GM19023 (cell line): ENCODE data around the gene MACROH2A1.
"Not testable (repeated sequence)": the region's sequence is repeated elsewhere in the genome, so short reads cannot be mapped to it uniquely, and the experiment has no call there.

ENCODE experiments used
- ATAC-seq: cut with Tn5 transposase; IDR thresholded peaks from one replicate; pipeline ENCODE4 v1.9.1; 2021; ENCODE audit warnings: mild to moderate bottlenecking, moderate library complexity; ENCODE audit not compliant: unreplicated experiment

The MACROH2A1 gene

DNA sequence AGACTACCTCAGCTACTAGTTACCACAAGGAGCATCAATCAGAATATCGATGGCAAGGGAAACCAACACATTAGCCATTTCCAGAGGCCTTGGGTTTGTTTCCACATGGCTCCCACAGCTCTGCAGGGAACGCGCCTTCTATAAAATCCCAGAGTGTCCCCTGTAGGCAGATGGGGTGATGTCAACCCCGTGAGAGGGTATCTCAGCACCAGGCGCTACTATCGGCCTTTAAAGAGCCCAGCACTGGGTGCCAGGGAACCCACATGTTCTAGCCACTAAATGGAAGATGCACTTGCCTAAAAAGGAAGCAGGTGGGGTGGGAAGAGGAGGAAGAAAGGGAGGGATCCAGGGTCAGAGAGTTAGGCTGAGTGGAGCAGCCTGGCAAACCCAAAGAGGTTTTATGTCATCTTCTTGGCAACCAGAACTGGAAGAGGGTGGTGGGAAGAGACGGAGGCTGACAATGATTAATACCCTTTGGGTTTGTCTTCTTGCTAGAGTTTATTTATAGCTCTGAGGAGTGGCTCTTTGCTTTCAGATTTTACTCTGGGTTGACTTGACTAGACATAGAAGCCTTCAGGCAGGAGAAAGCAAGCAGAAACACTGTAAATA, 19.9 kb downstream of the MACROH2A1 start:
- no peak for ATAC-seq

DNA sequence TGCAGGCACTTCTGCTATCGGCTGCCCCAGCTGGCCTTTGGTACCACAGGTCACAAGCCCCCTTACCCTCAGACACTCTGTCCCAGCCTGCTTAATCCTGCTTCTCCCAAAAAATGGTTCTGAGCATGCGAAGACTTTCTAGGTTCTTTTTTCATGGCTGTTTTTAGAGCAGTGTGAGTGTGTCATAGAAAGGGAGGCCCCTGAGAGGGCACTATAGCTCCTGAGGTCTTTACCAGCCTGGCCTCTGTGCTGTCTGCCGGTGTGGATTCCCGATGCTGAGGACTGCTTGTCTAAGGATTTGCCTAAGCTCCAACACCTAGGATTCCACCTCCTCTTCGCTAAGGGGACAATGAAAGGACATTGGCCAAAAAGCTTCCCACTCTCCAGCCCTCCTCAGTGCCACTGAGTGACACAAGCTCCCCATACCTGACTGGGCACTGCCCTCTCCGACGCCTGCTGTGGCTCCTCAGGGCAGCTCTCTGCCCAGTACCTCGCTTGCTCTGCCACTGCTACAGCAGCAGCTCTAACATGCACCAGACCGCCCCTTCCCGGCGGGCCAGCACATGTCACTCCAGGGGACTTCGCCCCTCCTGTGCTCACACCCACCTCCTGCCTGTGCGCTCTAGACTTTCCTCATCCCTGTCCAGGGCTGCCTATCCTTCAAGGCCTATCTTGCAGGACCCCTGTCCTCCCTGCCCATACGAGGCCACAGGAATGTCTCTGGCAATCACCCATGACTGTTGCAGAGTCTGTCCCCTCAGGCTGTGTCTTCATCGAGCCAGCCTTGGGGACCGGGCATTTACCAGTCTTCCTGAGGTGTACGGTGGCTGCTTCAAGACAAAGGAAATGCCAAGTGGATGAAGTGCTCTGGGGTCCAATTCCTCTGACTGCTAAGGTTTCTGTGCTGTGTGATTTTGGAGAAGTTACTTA, 21.0 kb downstream of the MACROH2A1 start:
- ATAC-seq = no peak

DNA sequence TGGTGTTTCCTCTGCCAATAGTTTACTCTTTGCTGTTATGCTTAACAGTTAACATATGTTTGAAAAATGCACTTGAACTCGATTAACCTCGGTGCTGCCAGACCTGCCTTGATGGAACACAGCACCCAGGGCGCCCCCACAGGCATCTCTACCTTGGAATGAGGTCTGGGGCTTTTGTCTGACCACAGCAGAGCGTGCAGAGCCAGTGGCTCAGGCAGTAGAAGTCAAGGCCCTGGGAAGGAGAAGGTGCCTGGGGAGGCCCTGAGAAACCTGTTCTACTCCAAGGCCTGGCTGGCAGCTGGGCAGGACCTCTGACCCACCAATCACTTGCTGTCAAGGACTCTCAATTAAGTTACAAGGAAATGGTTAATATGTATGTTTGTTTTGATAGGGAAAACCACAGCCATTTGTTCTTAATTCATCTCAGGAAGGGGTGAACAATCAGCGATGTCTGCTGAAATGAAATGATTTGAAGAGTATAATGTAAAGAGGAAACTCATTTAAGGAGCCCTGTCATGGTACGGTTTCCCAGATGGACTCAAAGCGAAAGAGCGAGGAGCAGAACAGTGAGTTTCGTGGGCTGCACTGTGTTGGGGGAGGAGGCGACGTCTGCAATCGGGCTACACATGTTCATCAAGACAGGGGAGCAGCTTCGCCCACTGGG, 21.9 kb downstream of the MACROH2A1 start:
- ATAC-seq = peak; percentile 70

DNA sequence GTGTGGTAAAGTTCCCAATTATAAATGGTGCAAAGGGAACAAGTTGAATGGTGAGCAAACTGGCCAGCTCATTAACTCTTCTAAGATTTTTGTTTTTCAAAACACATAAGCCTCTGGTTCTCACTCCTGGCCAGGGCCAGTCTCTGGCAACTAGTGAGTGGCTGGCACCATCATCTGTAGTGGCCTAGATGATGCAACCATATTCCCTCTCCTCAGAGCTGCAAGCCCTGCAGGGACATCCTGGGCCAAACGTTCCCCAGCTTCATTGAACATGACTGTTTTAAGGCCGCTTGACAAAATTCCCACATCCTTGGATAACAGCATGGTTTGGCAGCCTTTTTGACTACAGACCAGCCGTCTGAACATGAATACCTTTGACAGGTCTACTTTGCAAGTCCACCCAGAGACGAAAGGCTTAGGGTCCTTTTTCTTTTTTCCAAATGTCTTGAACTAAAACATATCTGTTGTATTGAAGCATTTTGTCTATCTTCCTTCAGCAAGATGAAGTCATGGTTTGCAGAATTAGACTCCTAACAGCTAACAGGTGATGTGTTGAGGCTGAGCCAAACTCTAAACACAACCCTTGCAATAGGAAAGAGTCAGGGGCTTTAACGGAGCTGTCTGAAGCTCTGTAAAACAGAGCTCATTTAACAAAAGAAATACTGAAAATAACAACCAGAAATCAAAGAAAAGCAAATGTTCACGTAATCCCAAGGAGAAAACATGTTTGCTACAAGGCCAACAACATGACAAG, 23.8 kb downstream of the MACROH2A1 start:
- no peak for ATAC-seq

DNA sequence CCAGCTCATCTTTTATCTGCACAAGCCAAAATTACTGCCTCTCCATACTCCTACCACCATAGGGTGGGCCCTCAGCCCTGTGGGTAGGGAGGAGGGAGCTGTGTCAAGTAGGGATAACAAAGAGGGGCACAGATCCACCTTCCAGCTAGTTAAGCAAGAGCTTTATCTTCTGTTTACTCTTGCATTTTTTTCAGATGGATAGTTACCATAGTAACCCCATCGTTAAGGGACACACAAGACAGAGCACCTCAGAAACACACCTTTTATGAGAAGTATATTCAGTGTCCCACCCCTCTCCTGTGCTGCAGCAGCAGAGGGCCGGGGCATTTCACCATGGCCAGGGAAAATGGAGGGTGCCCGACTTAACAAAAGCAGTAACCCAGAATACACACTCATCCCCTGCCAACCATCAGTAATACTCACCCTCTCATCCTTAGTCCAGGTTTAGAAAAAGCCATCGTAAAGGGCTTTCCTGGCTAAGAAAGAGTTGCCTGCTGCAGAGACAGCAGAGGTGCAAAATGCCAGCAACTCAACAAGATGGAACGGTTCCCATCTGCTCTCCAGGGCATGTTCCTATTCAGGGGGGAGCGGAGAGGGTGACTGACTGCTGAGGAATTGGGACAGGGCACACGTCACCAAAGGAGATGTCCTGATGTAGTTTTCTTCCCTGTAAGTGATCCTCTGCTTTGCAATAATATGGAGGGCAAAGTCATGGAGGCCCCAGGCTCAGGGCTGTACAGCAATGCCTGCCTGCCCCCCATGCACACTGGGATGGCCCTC, 25.1 kb downstream of the MACROH2A1 start:
- no peak for ATAC-seq

DNA sequence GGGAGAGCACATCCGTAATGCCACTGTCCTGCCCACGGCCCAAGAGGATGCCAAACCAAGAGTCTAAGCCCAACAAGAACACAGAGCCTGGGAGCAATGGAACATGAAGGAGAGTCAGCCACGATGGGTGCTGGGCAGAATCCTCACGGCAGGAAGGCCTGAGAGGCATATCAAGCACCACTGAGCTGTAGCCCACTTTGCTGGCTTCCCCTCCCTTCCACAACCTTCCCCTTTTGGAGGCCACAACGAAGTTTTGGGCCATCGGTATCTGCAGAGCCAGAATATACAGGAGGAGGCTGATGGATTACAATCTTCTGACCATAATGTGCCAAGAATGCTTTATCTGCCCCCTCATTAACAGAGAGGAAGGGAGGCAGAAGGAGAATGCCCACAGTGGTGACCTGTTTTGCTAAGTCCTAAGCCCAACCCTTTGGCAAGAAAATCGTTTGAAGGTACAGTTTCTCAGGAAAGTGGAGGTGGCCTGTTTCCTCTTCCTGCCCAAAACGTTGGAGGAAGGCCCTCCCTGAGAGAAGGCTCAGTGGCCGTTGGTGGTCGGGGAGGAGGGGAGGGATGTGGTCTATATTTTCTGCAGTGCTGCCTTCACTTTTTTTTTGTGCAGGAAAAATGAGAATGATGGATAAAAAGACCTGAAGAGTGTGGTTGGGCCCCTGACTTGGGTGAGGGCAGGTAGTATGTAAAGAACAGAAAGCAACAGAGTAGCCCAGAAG, 26.2 kb downstream of the MACROH2A1 start:
- no peak for ATAC-seq

DNA sequence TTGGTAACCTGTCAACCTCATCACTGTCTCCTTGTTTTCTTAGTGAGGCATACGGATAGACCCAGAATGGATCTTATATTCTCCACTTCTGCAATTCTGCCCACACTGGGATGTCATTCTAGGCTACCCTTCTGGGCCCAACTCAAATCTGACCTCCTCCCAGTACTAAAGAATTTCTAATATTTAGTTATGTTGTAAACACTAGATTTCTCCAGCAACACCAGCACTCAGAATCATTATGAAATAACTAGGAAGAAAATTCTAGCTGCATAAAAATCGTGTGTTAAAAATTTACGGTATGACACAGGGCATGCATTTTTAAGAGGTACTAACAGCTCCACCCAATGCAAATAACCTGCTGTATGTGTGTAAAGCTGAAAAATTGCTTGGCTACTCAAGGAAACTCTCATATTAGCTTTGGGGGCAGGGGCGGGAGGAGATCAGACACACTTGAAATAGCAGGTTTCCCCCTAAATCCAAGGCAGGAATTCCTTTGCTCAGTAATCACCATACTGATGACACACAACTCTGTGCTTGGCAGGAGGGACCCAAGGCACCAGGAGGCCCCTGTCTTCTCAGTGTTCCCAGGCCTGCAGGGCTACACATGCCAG, 27.3 kb downstream of the MACROH2A1 start:
- no peak for ATAC-seq

DNA sequence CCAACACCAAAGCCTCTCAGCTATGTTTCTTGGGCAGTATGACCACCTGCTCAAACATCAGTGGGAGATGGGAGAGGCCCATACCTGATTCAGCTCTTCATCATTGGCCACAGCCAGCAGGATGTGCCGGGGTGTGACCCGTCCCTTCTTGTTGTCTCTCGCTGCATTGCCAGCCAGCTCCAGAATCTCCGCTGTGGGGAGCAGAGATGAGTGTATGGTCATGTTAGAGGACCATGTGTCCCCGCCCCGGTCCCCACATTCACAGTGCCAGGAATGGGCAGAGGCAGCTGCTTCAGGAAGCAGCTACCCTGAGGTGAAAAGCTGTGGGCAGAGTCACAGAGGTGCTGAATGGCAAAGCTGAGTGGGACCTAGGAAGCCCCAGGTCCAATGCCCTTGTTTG, 29.1 kb downstream of the MACROH2A1 start:
- ATAC-seq = no peak

DNA sequence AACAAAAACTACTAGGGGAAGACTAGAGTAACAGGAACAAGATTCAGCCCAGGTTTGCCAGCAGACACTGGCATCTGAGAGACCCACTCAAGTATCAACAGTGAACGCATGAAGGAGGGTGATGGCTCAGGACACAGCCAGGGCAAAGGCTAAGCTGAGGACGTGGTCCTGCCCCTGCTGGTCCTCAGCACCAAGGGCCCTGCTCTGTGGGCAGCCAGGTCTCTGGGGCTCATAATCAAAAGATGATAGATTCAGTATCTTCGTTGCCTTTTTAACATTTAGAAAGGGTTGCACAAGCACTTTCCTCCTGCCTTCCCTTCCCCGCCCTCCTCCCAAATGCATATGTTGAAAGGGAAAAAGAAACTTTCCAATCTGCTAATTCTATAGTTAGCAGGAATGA, 31.5 kb downstream of the MACROH2A1 start:
- ATAC-seq = no peak

DNA sequence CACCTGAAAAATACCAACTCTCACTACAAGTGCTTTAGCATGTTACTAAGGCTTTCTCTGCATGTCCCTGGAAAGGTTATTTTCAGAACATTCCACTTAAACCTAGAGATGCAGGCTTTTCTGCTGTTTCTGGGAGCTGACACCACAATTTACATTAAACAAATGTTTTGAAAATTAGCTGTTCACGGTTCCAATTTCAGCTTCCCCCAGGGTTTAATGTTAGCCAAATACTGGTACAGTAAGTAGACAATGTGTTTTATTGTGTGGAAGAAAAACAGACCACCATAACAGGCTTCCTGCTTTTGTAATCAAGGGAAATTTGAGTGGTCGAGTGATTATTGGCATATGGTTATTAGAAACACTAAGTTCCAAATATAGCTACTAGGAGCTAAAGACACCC, 32.0 kb downstream of the MACROH2A1 start:
- no peak for ATAC-seq

DNA sequence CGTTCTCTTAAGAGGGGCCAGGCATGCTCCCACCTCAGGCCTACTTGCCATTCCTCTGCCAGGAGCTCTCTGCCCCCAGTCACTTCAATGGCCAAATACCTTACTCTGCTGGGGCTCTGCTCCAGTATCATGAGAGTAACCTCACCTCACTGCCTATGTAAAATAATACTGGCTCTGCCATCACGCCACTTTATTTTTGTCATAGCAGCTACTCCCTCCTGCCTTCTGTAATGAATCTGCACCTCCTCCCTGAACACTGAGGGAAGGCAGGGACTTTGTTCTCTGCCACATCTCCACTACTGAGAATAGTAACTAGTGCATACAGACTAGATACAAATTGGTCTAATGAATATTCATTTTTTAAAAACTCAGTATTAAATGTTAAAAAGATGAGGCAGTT, 33.8 kb downstream of the MACROH2A1 start:
- ATAC-seq = no peak

DNA sequence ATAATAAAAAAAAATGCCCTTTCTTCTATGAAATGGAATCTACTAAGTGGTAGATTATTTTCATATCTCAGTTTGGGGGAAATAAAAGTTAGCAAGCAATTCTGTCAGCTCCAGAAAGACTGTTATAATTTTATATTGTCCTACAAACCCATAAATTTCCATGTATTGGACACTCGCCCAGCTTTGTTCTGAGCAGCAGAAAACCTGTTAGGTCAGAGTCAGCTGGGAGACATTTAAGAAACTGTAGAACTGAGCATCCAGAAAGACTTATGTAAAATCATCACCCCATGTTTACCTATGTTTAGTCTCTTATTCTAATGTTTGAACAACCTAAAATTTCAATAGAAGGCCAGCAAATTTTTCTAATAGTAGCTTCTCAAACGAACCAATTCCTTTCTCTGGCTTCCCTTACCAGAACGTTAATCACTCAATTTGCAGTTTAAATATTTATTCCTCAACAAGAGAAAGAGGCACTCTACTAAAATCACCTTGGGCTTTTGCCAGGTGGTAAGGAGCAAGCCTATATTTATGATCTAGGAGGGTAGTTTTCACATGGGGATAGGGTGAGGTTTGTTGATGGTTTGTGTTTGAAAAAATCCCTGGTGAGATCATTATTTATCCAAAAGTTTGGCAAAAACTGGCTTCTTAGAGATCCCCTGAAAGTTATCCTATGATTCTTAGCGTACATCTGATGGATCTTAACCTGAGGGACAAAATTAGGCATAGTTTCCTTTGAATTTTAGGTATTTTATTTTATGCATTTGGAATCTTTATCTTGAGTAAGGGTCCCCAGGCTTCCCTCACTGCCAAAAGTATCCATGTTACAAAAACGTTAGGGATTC, 34.4 kb downstream of the MACROH2A1 start:
- ATAC-seq = no peak

DNA sequence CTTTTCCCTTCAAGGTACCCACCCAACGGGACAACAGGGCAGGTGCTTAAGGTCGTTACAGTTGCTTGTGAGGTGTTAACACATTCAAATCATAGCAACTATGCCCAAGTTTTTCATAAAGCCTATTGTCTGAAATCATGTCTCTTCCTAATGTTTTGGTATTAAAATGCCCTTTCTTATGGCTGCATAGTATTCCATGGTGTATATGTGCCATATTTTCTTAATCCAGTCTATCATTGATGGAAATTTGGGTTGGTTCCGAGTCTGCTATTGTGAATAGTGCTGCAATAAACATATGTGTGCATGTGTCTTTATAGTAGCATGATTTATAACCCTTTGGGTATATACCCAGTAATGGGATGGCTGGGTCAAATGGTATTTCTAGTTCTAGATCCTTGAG, 35.7 kb downstream of the MACROH2A1 start:
- ATAC-seq = not testable (repeated sequence)

DNA sequence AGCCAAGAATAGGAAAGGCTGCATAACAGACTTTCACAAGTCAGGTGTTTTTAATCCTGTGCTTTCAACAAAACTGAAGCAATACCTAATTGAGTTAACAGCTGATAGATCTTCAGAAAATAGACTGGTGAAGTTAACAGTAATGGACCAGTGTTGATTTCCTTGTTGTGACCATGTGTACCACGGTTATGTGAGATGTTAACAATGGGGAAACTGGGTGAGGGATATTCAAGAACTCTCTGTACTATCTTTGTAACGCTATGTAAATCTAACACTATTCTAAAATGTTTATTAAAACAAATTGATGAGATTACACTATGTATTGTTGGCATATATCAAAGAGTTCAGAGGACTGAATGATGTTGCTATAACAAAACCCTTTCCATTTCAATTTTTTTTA, 36.9 kb downstream of the MACROH2A1 start:
- ATAC-seq = no peak

DNA sequence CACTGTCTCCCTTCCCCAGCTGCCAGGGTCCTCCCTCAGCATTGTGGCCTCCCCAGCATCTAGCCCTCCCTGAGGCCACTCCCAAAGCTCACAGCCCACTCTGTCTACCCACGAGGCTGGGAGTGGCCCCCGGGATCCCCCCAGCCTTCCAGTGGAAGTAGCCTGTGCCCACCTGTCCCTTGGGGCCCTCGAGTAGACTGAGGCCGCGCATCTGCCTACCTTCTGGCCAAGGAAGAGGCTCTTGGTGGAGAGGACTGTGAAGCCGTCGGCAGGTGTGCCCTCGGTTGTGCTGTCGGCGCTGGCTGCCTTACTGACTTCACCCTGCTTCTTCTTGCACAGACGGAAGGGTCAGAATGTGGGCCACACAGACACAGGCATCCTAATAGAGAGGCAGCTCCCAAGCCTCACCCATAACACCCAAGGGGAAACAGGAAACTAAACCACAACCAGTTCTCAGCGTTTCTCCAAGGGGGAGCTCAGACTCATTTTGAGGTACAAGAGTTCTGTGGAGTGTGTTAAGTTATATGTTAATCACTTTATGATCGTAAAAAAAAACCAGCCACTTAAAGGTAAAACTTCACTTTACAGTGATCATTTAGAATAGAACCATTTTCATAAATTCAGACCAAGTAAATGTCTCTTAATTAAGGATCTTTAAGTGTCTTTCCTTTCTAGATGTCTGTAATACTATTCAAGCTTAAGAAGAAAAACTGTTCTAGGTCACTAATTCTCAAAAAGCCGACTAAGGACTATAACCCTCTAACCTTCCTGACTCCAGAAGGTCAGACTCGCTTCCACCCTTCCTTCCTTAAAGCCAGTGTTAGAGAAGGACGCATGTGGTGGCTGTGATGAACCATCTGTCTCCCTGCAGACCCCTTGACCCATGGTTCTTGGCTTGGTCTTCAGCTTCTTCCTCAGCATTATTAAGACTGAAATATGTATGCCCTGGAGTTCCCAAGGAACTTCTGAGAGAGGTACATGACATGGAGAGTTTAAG, 38.5 kb downstream of the MACROH2A1 start:
- ATAC-seq = no peak

DNA sequence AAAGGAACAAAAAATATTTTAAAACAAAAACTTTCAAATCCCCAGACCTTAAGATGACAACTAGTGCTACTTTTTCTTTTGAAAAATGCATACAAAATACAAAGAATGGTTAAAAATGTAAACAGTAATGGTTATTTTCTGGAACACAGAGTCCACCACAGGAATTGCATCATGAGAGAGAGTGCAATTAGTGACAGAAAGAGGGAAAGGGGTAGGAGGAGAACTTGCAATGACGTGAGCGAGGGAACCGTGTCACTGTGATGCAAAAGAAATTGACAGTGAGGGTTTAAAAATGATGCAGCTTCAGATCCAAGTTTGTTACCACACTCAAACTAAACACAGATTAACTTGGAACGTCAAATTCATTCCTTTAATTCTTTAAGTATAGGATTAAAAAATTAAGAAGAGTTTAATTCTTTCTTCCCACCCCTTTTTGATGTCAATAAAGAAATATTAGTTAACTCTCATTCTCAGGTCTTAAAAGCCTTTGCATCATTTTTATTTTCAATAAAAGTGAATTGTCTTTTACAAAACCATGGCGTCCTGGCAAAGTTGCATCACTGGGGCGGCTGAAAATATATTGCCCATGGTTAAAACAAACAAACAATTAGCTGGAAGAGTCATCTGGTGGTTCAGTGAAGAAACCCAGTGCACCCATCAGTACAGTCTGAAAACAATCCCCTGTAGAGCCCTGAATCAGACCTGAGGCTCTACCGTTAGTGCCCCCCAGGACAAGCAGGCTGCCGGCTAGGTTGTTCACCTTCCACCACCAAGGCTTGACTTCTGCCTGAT, 39.5 kb downstream of the MACROH2A1 start:
- ATAC-seq = no peak
